HEK293 (cell line): Measurements from ENCODE around the gene ZFR.
"Not testable (repeated sequence)": the region's sequence is repeated elsewhere in the genome, so short reads cannot be mapped to it uniquely, and the experiment has no call there.

ENCODE experiments used
- CTCF ChIA-PET: fragments of 350-600 bp; formaldehyde crosslinking; extraction: SDS; loops from one replicate; lab custom pipeline; 2021; ENCODE audit warnings: antibody characterized with exemption; lab: Yijun Ruan, JAX
- POLR2A ChIA-PET: fragments of 300-600 bp; formaldehyde crosslinking; extraction: SDS; loops from one replicate; lab custom pipeline; 2020; ENCODE audit warnings: antibody characterized with exemption, inconsistent platforms; lab: Yijun Ruan, JAX
- H3K27ac ChIP-seq: fragments of 200-500 bp; sonication (Bioruptor generic); 2 replicates; pipeline ENCODE4 v1.5.1; 2014; ENCODE audit warnings: low read depth, low read length, control low read depth, inconsistent platforms; ENCODE audit errors: extremely low read depth
- H3K36me3 ChIP-seq, 2 experiments: fragments of 200-500 bp in 1 of 2; sonication (Bioruptor generic) in 1 of 2; 1 replicate in 1 of 2; 2 replicates in 1 of 2; pipeline ENCODE4 v1.5.1; 2014 to 2017; ENCODE audit warnings: inconsistent platforms in 2 of 2, low read length in 2 of 2; ENCODE audit not compliant: control insufficient read depth in 2 of 2, insufficient read depth in 1 of 2
- H3K4me1 ChIP-seq: fragments of 200-500 bp; sonication (Bioruptor generic); 2 replicates; pipeline ENCODE4 v1.5.1; 2014; ENCODE audit warnings: mild to moderate bottlenecking, low read length, inconsistent platforms; ENCODE audit not compliant: control insufficient read depth, insufficient read depth
- H3K4me3 ChIP-seq: 2 replicates; pipeline ENCODE4 v1.5.1; 2011; ENCODE audit warnings: low read depth, mild to moderate bottlenecking, control low read depth, low read length, moderate library complexity
- H3K9me3 ChIP-seq: fragments of 200-500 bp; sonication (Bioruptor generic); 2 replicates; pipeline ENCODE4 v1.5.1; 2014; ENCODE audit warnings: low read depth, low read length, inconsistent platforms; ENCODE audit not compliant: control insufficient read depth, insufficient read depth
- BCL11A ChIP-seq: fragments of 450-650 bp; formaldehyde crosslinking; IDR thresholded peaks from 2 replicates; pipeline ENCODE4 v1.5.1; 2016; ENCODE audit warnings: low read depth, missing biosample characterization, missing genetic modification characterization
- KLF10 ChIP-seq: fragments of 450-650 bp; IDR thresholded peaks from 2 replicates; pipeline ENCODE4 v1.5.1; 2018; ENCODE audit warnings: missing biosample characterization, mild to moderate bottlenecking, missing genetic modification characterization
- ZBTB21 ChIP-seq: fragments of 450-650 bp; formaldehyde crosslinking; IDR thresholded peaks from 2 replicates; pipeline ENCODE4 v1.5.1; 2017; ENCODE audit warnings: missing biosample characterization, missing genetic modification characterization
- ZIC2 ChIP-seq: fragments of 450-650 bp; formaldehyde crosslinking; IDR thresholded peaks from 2 replicates; pipeline ENCODE4 v1.5.1; 2016; ENCODE audit warnings: missing biosample characterization, missing genetic modification characterization
- ZNF114 ChIP-seq: fragments of 450-650 bp; formaldehyde crosslinking; IDR thresholded peaks from 2 replicates; pipeline ENCODE4 v1.5.0; 2017; ENCODE audit warnings: missing biosample characterization, missing genetic modification characterization
- ZNF121 ChIP-seq: fragments of 450-650 bp; formaldehyde crosslinking; IDR thresholded peaks from 2 replicates; pipeline ENCODE4 v1.5.1; 2016; ENCODE audit warnings: missing biosample characterization, missing genetic modification characterization
- ZNF140 ChIP-seq: fragments of 450-650 bp; formaldehyde crosslinking; IDR thresholded peaks from 2 replicates; pipeline ENCODE4 v1.5.1; 2016; ENCODE audit warnings: missing biosample characterization, missing genetic modification characterization
- ZNF433 ChIP-seq: fragments of 450-650 bp; formaldehyde crosslinking; IDR thresholded peaks from 2 replicates; pipeline ENCODE4 v1.5.1; 2016; ENCODE audit warnings: missing biosample characterization, missing genetic modification characterization, low read depth
- ZNF530 ChIP-seq: fragments of 450-650 bp; formaldehyde crosslinking; IDR thresholded peaks from 2 replicates; pipeline ENCODE4 v1.5.1; 2016; ENCODE audit warnings: low read depth, missing biosample characterization, missing genetic modification characterization
- ZNF561 ChIP-seq: fragments of 450-650 bp; IDR thresholded peaks from 2 replicates; pipeline ENCODE4 v1.5.1; 2018; ENCODE audit warnings: missing biosample characterization, missing genetic modification characterization, borderline replicate concordance
- ZNF571 ChIP-seq: fragments of 450-650 bp; formaldehyde crosslinking; IDR thresholded peaks from 2 replicates; pipeline ENCODE4 v1.5.0; 2017; ENCODE audit warnings: missing biosample characterization, missing genetic modification characterization
- ZNF610 ChIP-seq: fragments of 450-650 bp; formaldehyde crosslinking; IDR thresholded peaks from 2 replicates; pipeline ENCODE4 v1.5.1; 2016; ENCODE audit warnings: missing biosample characterization, missing genetic modification characterization, borderline replicate concordance
- ZNF626 ChIP-seq: fragments of 450-650 bp; sonication (Bioruptor Pico); formaldehyde crosslinking; IDR thresholded peaks from 2 replicates; pipeline ENCODE4 v1.5.1; 2018; ENCODE audit warnings: missing biosample characterization, missing genetic modification characterization, inconsistent platforms
- ZNF701 ChIP-seq: fragments of 450-650 bp; formaldehyde crosslinking; IDR thresholded peaks from 2 replicates; pipeline ENCODE4 v1.5.1; 2016; ENCODE audit warnings: missing biosample characterization, missing genetic modification characterization
- TF ChIP-seq, protein P1 (sequence below): fragments of 450-650 bp; formaldehyde crosslinking; IDR thresholded peaks from 2 replicates; pipeline ENCODE4 v1.5.1; 2017; ENCODE audit warnings: missing biosample characterization, missing genetic modification characterization
- TF ChIP-seq, protein P2 (sequence below): fragments of 450-650 bp; formaldehyde crosslinking; IDR thresholded peaks from 2 replicates; pipeline ENCODE4 v1.5.1; 2016; ENCODE audit warnings: missing biosample characterization, missing genetic modification characterization
- TF ChIP-seq, protein P3 (sequence below): fragments of 450-650 bp; formaldehyde crosslinking; IDR thresholded peaks from 2 replicates; pipeline ENCODE4 v1.5.1; 2017; ENCODE audit warnings: missing biosample characterization, mild to moderate bottlenecking, missing genetic modification characterization, moderate library complexity
- TF ChIP-seq, protein P4 (sequence below): fragments of 450-650 bp; formaldehyde crosslinking; IDR thresholded peaks from 2 replicates; pipeline ENCODE4; 2016; ENCODE audit warnings: missing biosample characterization, missing genetic modification characterization

The ZFR gene

DNA sequence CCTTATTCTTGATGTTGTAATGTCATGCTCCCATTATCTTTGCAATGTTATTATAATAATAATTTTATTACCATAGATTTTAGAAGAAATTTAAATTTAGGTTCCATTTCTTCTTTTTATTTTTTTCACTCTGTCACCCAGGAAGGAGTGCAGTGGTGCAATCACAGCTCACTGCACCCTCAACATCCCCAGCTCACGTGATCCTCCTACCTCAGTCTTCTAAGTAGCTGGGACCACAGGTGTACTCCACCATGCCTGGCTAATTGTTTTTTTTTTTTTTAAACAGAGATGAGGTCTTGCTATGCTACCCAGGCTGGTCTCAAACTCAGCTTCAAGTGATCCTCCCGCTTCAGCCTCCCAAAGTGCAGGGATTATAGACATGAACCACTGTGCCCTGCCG lies 11.9 kb downstream of the ZFR start:
- TF ChIP-seq ZNF571 (tag by site-specific recombination) (no peak), ZNF701 (no peak), ZNF114 (tag by site-specific recombination) (no peak), ZNF433 (tag by site-specific recombination) (no peak), ZNF626 (tag by site-specific recombination) (no peak), ZBTB21 (tag by site-specific recombination) (no peak), ZNF530 (tag by site-specific recombination) (no peak), KLF10 (tag by site-specific recombination) (no peak)
- TF ChIP-seq, protein P1, sequence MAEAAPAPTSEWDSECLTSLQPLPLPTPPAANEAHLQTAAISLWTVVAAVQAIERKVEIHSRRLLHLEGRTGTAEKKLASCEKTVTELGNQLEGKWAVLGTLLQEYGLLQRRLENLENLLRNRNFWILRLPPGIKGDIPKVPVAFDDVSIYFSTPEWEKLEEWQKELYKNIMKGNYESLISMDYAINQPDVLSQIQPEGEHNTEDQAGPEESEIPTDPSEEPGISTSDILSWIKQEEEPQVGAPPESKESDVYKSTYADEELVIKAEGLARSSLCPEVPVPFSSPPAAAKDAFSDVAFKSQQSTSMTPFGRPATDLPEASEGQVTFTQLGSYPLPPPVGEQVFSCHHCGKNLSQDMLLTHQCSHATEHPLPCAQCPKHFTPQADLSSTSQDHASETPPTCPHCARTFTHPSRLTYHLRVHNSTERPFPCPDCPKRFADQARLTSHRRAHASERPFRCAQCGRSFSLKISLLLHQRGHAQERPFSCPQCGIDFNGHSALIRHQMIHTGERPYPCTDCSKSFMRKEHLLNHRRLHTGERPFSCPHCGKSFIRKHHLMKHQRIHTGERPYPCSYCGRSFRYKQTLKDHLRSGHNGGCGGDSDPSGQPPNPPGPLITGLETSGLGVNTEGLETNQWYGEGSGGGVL (tag by site-specific recombination): no peak
- TF ChIP-seq, protein P2, sequence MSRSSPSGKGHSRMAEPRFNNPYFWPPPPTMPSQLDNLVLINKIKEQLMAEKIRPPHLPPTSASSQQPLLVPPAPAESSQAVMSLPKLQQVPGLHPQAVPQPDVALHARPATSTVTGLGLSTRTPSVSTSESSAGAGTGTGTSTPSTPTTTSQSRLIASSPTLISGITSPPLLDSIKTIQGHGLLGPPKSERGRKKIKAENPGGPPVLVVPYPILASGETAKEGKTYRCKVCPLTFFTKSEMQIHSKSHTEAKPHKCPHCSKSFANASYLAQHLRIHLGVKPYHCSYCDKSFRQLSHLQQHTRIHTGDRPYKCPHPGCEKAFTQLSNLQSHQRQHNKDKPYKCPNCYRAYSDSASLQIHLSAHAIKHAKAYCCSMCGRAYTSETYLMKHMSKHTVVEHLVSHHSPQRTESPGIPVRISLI: no peak
- TF ChIP-seq, protein P3, sequence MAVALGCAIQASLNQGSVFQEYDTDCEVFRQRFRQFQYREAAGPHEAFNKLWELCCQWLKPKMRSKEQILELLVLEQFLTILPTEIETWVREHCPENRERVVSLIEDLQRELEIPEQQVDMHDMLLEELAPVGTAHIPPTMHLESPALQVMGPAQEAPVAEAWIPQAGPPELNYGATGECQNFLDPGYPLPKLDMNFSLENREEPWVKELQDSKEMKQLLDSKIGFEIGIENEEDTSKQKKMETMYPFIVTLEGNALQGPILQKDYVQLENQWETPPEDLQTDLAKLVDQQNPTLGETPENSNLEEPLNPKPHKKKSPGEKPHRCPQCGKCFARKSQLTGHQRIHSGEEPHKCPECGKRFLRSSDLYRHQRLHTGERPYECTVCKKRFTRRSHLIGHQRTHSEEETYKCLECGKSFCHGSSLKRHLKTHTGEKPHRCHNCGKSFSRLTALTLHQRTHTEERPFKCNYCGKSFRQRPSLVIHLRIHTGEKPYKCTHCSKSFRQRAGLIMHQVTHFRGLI (tag by site-specific recombination): no peak
- TF ChIP-seq, protein P4, sequence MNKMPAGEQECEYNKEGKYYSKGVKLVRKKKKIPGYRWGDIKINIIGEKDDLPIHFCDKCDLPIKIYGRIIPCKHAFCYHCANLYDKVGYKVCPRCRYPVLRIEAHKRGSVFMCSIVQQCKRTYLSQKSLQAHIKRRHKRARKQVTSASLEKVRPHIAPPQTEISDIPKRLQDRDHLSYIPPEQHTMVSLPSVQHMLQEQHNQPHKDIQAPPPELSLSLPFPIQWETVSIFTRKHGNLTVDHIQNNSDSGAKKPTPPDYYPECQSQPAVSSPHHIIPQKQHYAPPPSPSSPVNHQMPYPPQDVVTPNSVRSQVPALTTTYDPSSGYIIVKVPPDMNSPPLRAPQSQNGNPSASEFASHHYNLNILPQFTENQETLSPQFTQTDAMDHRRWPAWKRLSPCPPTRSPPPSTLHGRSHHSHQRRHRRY (tag by site-specific recombination): no peak
- no peak overlapping the region for H3K4me3 ChIP-seq
- peaks cover 27 to 31% of the 10 kb centered on the region in 2 experiments for H3K36me3 ChIP-seq
- peaks cover 22% of the 10 kb centered on the region for H3K4me1 ChIP-seq
- H3K27ac ChIP-seq: no peak overlapping the region
- ChIA-PET POLR2A (interaction anchor here (0.6 to 1.0 kb wide), 2 partner anchors 12 to 24 kb away, joined by 3 read pairs; partner anchors contain the start of gene ZFR), CTCF (interaction anchor here (0.6 to 1.6 kb wide), 3 partner anchors 56 to 180 kb away, joined by 3 to 6 read pairs (median 4); no protein-coding TSS in a partner anchor)
- H3K9me3 ChIP-seq: no peaks in the 10 kb centered on the region

DNA sequence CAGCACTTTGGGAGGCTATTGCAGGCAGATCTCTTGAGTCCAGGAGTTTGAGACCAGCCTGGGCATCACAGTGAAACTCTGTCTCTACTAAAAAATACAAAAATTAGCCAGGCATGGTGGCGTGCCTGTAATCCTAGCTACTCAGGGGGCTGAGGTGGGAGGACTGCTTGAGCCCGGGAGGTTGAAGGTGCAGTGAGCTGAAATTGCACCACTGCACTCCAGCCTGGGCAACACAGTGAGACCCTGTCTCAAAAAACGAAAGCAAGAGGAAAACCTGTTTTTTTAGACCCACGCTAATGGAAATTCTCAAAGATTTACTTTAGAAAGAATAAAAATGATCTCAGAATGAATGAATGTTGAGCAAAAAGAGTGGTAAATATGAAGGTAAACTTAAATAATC lies 13.7 kb downstream of the ZFR start:
- peaks cover 36 to 42% of the 10 kb centered on the region in 2 experiments; a peak in 2 of 3 replicates for H3K36me3 ChIP-seq
- H3K4me3 ChIP-seq, H3K27ac ChIP-seq, POLR2A ChIA-PET, CTCF ChIA-PET: not testable (repeated sequence)
- TF ChIP-seq ZNF140 (tag by site-specific recombination): 0 out of 2 replicates have a peak, but pooled peaks have one; percentile 21
- TF ChIP-seq ZNF121 (tag by site-specific recombination): peak; percentile 97
- TF ChIP-seq, all 188 proteins: peak for 2; not testable (repeated sequence) for 186
- H3K4me1 ChIP-seq: peaks cover 13% of the 10 kb centered on the region
- H3K9me3 ChIP-seq: not testable (repeated sequence)

DNA sequence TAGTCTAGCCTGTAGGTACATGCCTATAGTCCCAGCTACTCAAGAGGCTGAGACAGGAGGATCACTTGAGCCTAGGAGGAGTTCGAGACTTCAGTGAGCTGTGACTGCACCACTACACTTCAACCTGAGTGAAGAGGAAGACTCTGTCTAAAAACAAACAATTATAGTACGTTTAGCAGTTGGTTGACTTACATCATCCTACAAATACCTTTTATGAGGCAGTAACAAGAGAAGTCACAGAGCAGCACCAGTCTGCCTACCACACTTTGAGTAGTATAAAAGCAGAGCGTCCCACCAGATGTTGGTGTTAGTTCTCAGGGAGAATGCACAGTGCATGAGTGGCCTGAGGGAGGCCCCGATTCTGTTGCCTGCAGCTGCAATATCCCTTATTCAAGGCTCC lies 16.1 kb downstream of the ZFR start:
- CTCF ChIA-PET: interaction anchor here (0.7 to 1.3 kb wide), 3 partner anchors 31 to 162 kb away, joined by 3 to 4 read pairs (median 3); no protein-coding TSS in a partner anchor
- Histone ChIP-seq H3K4me1 (peaks cover 3% of the 10 kb centered on the region; the same call in 1 of the 2 replicates), H3K36me3 (peaks cover 37 to 41% of the 10 kb centered on the region in 2 experiments; a peak in 2 of 3 replicates), H3K9me3 (no peaks in the 10 kb centered on the region), H3K4me3 (no peak overlapping the region), H3K27ac (no peak overlapping the region)
- POLR2A ChIA-PET: interaction anchor here (1.0 kb wide), 1 partner anchor 26 kb away, joined by 3 read pairs; no protein-coding TSS in a partner anchor
- TF ChIP-seq BCL11A (tag by site-specific recombination) (no peak), ZIC2 (tag by site-specific recombination) (no peak), ZNF610 (tag by site-specific recombination) (peak; percentile 16; the same call in 1 of the 2 replicates), ZNF561 (tag by site-specific recombination) (no peak)
